Stimulated activated CD8-positive, alpha-beta memory T cell treated with anti-CD3 and anti-CD28 coated beads, Interleukin-4, amount 100 ng/mL, for 24 hours (primary cell): ENCODE data around the gene ZFP62.

Experiments used
- DNase-seq: peaks from one replicate; pipeline ENCODE4 v3.0.0-alpha.2; 2020; ENCODE audit warnings: low read depth

Gene ZFP62

DNA sequence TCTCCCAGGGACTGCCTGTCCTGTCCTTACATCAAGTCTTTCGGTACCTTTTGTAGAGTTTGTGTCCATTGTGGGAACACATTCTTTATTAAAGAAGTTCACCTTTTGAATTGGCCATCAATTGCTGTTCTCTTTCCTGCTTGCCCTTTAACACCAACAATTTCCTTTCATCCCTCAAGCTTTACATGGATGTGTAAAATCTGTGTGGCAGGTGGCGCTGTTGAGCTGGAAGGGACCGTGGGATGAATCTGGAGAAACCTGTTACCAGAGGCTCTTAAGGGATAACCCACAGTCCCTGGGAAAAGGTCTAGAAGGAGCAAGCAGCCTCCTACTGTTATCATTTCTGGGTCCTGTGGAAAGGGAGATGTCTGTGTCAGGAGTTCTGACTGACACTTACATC, 7.9 kb upstream of the ZFP62 start:
- peak; percentile 42 for DNase-seq

DNA sequence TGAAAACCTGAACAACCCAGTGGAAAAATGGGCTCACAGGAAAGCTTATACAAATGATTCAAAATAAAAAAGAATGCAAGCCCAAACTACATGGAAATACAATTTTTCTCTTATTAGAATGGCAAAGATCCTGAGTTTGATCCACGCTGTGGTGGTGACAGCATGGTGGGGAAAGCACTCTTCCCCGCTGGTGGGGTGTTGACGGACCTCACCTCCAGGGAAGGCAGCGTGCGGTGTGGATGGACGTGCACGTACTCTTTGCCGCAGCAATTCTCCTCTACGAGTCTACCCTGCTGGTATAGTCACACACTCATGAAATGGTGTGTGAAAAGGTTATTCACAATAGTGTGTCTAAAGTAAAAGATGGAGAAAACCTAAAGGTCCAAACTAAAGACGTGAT, 5.9 kb upstream of the ZFP62 start:
- DNase-seq: no peak

DNA sequence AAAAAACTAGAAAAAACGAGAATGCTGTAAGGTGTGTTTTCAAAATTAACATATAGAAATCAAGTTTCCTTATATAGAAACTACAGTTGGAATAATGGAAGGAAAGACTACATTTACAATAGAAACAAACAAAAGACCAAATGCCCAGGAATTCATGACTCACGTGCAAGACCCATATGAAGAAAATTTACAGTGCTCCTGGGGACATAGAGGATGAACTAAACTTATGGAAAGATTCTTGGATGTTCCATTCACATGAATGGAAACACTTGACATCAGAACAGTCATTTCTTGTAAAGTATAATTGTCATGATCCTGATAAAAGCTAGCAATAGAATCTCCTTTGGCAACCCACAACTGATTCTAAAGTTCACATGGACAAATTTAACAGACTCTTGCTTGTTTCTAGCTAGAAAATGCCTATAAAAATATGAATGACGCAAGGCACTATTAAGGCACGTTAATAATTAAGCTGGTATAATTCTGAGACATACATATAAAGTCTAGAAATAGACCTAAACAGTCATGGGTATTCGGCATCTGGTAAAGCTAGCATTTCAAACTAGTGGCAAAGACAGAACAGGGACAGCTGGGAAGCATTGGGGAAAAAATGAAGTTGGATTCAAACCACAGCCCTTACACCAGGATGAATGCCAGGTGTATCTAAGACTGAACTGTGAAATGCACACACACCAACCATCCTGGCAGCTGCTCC, 5.1 kb upstream of the ZFP62 start:
- no peak for DNase-seq

DNA sequence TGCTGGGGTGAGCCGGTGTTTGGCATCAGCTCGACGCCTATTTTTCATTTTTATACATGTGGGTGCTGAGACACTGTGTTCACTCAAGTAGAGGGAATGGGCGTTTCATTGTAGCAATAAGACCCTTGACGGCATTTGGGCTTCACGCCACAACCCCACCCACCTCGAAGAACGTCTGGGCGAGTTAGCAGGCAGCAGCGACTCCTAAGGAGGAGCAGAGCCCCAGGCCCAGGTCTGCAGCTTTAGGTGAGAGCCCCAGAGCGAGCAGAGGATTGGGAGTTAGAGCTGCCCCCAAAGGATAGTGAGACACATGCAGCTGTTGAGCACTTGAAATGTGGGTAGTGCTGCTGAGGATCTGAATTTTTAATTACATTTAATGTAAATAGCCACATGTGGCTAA, 1.6 kb upstream of the ZFP62 start:
- DNase-seq: no peak

DNA sequence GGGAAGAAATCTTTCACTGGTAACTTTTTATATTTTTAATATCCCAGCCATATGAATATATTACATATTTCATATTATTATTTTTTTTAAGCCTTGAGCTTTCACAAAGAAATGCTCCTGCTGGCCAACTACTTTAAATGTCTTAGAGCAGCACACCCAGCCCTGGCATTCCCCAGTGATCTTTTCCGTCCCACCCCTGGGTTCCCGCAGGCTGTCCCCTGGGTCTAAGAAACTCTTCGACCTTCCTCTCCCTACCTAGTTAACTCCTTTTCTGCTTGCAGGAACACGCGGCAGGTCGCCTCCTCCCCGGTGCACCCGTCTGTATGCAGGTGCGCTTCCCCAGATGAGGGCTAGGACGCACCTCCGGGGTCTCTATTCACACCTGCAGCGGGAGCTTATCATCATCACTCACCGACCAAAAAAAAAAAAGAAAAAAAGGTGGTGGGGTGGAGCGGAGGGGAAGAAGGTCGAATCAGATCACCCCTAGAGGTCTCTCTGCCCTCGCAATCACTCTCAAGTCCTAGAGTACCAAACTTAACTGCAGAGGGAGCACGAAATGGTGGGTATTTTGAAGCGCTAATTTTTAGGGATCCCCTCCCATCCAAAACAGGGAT, 696 bp downstream of the ZFP62 start:
- peak; percentile 11 for DNase-seq

DNA sequence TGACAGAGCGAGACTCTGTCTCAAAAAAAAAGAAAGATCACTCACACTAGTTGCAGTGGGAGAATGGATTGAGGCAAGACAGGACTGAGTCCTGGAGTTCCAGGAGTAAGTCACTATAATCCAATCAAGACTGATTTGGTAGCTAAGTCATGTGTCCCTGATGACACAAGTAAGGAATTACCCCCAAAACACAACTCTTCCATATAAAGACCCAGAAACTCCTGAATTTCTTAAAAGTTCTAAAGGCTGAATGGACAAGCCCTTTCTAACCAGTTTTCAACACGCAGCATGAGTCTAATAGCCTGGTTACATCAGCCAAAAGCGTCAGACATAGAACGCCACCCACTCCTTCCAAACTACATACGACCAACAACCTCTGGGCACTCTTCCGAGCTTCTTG, 2.5 kb downstream of the ZFP62 start:
- no peak for DNase-seq

DNA sequence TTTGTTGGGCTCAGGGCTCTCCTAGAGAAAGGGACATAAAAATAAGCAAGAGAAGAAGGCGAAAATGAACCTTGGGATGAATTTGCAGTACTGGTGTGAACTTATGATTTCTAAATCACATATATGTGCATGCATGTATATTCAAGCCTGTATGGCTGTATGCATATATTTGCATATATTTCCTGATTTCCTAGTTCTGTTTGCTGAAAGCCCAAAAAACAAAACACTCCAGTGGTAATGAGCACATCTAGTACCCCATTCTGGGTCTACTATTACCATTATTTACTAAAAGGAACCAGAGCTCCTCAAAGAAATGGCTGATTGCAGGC, 7.3 kb downstream of the ZFP62 start:
- DNase-seq: no peak

DNA sequence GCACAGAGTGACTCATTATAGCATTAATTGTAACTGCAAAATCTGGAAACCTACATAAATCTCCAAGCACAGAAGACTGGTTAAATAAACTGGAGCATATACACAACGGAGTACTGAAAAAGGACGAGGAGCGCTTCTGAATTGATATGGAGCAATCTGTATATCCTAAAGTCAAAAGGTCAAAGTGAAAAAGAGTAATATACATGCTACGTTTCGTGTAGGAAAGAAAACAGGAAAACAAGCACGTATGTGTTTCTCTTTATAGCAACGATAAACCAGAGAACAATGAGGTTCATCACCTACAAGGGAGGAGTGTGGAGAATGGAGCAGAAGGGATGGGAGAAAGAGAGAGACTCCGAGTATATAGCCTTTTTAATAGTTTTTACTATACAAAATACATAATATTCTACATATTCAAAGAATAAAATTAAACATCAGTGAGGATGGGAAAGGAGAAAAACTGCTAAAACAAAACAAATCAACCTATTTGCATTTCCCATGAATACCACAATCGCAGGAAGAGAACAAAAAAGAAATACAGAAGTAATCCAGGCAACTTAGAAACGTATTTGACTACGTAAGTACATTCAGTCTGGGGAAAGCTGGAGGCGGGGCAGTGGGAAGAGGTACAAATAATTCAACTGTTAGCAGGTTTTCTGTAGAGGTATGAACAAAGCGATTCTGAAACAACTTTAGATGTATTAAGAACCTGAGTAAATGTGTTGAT, 7.8 kb downstream of the ZFP62 start:
- no peak for DNase-seq

DNA sequence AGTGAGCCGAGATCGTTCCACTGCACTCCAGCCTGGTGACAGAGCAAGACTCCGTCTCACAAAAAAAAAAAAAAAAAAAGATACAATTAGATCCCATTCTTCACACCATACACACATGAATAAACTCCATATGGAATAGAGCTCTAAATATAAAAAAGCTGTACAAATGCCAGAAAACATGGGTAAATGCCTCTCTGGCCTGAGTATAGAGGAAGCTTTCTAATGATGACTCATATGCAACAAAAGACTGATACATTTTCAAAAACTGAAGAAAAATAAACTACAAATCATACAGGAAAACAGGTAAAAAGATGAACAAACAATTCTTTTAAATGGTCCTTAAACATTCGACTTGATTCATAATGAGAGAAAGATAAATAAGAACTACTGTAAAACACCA, 8.6 kb downstream of the ZFP62 start:
- DNase-seq: no peak

DNA sequence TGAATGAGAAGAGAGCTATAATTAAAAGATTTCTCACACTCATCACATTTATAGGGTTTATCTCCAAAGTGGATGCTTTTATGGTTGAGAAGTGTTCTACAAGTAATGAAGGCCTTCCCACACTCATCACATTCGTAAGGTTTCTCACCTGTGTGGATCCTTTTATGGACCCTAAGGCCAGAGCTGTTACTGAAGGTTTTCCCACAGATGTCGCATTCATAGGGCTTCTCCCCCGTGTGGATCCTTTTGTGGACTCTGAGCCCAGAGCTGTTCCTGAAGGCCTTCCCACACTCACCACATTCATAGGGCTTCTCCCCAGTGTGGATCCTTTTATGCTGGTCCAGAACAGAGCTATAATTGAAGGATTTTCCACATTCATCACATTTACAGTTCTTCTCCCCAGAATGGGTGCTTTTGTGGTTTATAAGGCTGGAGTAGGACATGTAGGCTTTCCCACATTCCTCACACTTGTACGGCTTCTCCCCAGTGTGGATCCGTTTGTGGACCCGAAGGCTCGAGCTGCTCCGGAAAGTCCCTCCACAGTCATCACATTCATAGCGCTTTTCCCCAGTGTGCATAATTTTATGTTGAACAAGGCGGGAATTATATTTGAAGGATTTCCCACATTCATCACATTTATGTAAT, 10.5 kb downstream of the ZFP62 start:
- DNase-seq: no peak

DNA sequence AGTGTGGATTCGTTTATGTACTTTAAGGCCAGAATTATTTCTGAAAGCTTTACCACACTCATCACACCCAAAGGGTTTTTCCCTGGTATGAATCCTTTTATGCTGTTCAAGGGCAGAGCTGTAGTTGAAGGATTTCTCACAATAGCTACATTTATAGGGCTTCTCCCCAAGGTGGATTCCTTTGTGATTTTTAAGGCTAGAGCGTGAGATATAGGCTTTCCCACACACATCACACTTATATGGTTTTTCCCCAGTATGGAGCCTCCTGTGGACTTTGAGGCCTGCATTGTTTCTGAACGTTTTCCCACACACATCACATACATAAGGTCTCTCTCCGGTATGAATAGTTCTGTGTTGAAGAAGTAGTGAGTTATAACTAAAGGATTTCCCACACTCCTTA, 11.2 kb downstream of the ZFP62 start:
- DNase-seq: no peak

DNA sequence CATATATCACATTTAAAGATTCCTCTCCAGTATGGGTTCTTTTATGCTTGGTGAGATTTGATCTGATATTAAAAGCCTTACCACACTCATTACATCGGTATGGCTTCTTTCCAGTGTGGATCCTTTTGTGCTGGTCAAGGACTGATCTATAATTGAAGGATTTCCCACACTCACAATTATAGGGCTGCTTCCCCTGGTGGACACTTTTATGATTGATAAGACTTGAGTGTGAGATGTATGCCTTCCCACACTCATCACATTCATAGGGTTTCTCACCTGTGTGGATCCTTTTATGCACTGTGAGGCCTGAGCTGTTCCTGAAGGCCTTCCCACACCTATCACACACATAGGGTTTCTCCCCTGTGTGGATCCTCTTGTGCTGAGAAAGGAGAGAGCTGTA, 12.2 kb downstream of the ZFP62 start:
- DNase-seq: no peak

DNA sequence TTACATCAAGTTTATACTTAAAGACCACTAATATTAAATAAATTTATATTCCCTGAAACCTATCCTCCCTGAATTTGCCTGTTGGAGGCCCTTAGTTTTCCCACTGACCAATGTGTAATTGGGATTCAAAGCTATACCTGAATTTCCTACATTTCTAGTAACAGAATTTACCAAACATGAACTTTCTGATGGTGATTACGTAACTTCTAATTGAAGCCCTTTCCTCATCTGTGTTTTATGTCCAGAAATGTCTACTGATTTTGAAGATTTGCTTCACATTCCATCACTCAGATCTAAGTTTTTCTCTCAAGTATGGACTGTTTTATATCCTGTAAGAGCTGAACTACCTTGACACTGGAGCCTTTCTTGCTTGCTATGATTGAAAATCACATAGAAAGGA, 12.8 kb downstream of the ZFP62 start:
- no peak for DNase-seq

DNA sequence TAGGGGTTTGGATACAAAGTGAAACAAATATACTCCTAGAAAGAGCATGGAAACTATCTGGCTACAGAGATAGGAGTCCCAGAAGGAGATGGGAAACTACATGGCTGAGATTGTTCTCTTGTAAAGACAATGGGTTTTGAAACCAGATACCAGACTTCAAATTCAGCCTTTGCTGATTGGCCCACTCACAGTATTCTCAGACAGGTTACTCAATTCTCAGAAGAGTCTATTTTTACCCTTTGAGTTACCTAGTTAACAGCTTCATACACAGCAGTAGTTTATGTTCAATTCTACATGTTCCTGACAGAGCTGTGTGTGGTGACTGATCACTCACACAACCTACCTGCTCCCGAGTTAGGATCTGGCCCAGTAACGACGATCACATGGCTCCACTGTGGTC, 14.1 kb downstream of the ZFP62 start:
- no peak for DNase-seq

DNA sequence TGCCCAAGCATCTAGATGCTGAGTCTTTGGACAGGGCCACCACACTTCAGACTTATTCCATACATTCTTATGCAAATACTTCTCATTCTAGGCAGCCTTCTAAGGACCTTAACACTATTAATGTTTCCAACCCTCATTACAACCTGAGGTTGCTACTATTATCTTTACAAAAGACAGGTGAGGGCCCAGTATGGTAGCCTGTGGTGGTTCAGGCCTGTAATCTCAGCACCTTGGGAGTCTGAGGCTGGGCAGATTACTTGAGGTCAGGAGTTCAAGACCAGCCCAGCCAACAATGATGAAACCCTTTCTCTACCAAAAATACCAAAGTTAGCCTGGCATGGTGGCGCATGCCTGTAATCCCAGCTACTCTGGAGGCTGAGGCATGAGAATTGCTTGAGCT, 16.2 kb downstream of the ZFP62 start:
- DNase-seq: no peak

DNA sequence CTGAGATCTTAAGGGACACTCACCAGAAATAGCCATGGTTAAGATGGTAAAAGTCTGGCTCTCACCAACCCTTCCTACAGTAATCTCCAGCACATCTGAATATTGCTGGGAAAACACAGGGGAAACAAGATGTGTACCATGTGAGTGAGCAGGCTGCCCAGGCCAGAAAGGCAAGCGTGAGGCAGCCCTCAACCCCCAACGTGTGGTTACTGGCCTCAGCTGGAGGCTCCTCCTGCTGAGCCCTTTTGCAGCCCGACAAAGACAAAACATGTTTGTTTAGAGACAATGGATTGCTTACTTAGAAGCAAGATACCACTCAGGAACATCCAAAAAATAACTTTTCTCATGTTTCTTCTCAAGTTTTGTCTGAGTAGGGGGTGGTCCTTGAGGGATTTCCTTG, 16.6 kb downstream of the ZFP62 start:
- no peak for DNase-seq

DNA sequence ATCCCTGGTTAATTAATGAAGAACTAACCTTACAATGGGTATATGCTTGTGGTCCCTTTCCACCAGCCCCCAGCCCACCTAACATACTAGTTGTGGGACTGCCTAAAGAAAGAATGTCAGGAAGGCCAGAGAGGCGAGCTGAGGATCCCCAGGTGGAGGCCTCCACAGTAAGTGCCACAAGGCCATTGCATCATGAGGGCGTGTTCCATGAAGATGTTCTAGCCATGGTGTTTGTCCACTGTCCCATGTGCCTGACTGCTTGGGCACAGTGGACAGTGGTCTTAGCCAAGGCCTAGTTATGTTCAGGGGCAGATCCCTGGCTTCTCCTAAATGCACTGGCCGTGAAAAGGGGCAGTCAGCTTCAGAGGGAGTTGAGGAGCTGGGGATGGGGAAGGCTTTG, 21.1 kb downstream of the ZFP62 start:
- DNase-seq: no peak

DNA sequence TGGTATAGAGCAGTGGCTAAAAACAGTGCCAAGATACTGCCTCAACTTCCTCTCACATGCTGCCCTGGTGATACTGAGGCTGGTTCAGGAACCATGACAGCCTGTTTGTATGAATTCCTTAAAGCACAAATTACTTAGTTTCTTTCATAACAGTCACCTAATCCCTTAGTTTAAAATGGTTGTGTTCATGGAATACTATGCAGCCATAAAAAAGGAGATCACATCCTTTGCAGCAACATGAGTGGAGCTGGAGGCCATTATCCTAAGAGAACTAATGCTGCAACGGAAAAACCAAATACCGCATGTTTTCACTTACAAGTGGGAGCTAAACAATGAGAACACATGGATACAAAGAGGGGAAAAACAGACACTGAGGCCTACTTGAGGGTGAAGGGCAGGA, 21.8 kb downstream of the ZFP62 start:
- no peak for DNase-seq

DNA sequence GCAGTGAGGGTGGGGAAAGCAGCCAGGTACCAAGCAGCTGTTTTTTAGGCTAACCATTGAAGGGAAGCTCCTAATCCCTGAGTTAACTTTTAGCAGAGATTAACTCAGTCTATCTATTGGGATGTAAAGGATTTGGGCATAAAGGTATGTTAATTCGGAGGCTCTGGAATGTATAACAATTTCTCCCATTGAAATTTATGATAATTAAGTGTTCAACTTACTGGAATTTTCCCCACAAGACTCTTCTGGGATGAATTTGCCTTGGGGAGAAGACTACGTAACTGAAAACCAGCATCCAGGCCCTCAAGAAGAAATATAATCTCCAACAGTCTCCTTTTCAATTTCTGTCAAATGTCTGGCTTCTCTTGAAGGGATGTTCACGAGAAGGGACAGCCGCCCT, 23.6 kb downstream of the ZFP62 start:
- no peak for DNase-seq

DNA sequence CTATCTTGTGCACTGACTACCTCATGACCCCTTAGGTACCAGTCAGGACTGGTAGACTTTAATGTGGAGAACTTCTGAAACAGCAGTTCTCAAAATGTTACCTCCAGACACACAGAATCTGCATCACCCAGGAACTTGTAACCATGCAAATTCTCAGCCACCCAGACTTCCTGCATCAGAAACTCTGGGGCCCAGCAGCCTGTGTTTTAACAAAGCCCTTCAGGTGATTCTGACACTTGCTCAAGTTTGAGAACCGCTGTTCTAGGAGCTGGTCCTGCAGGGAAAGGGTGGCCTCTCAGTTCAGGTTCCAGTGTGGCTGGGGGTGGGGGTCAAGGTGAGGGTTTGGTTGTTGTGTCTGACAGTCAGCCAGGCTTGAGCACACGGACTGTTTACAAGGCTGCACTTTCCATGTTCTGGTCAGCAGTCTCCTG, 28.4 kb downstream of the ZFP62 start:
- no peak for DNase-seq

DNA sequence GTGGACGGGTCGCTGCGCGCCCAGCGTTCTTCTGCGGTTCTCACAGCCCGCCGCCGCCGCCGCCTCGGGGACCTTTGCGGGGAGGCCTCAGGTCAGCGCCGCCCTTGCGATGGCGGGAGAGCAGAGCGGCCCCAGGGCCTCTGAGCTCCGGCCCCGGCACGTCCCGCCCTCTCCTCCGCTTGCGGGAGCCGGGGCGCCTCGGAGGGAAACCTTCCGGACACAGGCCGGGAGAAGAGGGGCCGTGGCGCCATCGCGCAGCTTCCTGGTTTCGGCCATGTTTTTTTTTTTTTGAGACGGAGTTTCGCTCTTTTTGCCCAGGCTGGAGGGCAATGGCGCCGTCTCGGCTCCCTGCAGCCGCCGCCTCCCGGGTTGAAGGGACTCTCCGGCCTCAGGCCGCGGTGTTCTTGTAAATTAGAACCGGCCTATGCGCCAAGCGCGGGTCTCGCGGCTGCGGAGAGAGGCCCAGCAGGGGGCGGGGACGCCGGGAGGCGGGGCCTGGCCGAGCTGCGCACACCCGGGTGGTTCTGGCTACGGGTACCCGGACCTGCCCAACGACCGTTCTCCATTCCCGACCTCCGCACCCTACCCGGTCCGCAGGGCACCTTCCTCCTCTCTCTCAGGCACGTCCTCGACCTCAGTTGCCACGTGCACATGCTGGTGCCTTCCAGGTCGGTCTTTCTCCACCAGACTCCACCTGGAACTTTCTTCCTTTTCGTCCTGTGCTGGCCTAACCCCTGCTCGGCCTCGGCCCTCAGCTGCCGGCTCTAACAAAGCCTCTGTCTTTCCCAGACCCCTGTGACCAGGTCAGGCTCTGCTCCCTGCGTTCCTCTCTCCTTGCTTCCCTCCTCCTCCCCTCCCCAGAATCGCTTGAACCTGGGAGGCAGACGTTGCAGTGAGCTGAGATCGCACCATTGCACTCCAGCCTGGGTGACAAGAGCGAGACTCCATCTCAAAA, 29.7 kb downstream of the ZFP62 start:
- DNase-seq: peak; percentile 71
